ENCODE results near the gene TROAP. TPM values are rescaled to one million over a fixed set of nuclear protein-coding genes. Genes with fewer than 3 reads are reported as not detected.
A peak's percentile ranks its signal among the peaks of the same experiment; 100 is the strongest.

TROAP gene
- polyA plus RNA-seq, 2 donors, result 14.0 to 23.6 TPM

GRCh38 chr12:49340095-49340870 is 17.2 kb downstream of the TROAP start:
- no peaks in the 10 kb centered on the region for H3K36me3 ChIP-seq (ENCODE audit: control insufficient read depth in 2 of 2, insufficient read depth in 2 of 2, low read length in 1 of 2)
- no peak overlapping the region for H3K27ac ChIP-seq (ENCODE audit: low read depth in 2 of 2, low read length in 1 of 2)
- peaks cover 4 to 14% of the 10 kb centered on the region in 2 donors for H3K4me1 ChIP-seq (ENCODE audit: control insufficient read depth in 2 of 2, insufficient read depth in 2 of 2, low read length in 1 of 2)
- no peaks in the 10 kb centered on the region for H3K9me3 ChIP-seq (ENCODE audit: control insufficient read depth in 2 of 2, insufficient read depth in 1 of 2, low read depth in 1 of 2, low read length in 1 of 2)
- no peak overlapping the region for H3K4me3 ChIP-seq (ENCODE audit: low read depth in 1 of 2, low read length in 2 of 2)
- peaks cover 0 to 19% of the 10 kb centered on the region in 2 donors for H3K27me3 ChIP-seq (ENCODE audit: control insufficient read depth in 1 of 2, insufficient read depth in 2 of 2, low read length in 2 of 2)
- 64 to 70% methylated on average over 6 of the region's 6 CpGs for WGBS, 2 donors

- 56 to 61% methylated on average over 14 of the region's 14 CpGs for WGBS, 2 donors
- Histone ChIP-seq H3K4me3 (ENCODE audit: low read depth in 1 of 2, low read length in 2 of 2) (no peak overlapping the region), H3K4me1 (ENCODE audit: control insufficient read depth in 2 of 2, insufficient read depth in 2 of 2, low read length in 1 of 2) (peaks cover 8 to 21% of the 10 kb centered on the region in 2 donors), H3K27ac (ENCODE audit: low read depth in 2 of 2, low read length in 1 of 2) (no peak overlapping the region), H3K27me3 (ENCODE audit: control insufficient read depth in 1 of 2, insufficient read depth in 2 of 2, low read length in 2 of 2) (peaks cover 0 to 21% of the 10 kb centered on the region in 2 donors), H3K36me3 (ENCODE audit: control insufficient read depth in 2 of 2, insufficient read depth in 2 of 2, low read length in 1 of 2) (no peaks in the 10 kb centered on the region), H3K9me3 (ENCODE audit: control insufficient read depth in 2 of 2, insufficient read depth in 1 of 2, low read depth in 1 of 2, low read length in 1 of 2) (no peaks in the 10 kb centered on the region)
Observed at GRCh38 chr12:49340971-49341776, 18.1 kb downstream of the TROAP start.

- H3K4me3 ChIP-seq (ENCODE audit: low read depth in 1 of 2, low read length in 2 of 2), result no peak overlapping the region
- no peaks in the 10 kb centered on the region for H3K9me3 ChIP-seq (ENCODE audit: control insufficient read depth in 2 of 2, insufficient read depth in 1 of 2, low read depth in 1 of 2, low read length in 1 of 2)
- no peaks in the 10 kb centered on the region for H3K36me3 ChIP-seq (ENCODE audit: control insufficient read depth in 2 of 2, insufficient read depth in 2 of 2, low read length in 1 of 2)
- H3K4me1 ChIP-seq (ENCODE audit: control insufficient read depth in 2 of 2, insufficient read depth in 2 of 2, low read length in 1 of 2), result peaks cover 8 to 21% of the 10 kb centered on the region in 2 donors
- WGBS, 2 donors, result 39 to 44% methylated on average over 19 to 21 of the region's 21 CpGs
- no peak overlapping the region for H3K27ac ChIP-seq (ENCODE audit: low read depth in 2 of 2, low read length in 1 of 2)
- H3K27me3 ChIP-seq (ENCODE audit: control insufficient read depth in 1 of 2, insufficient read depth in 2 of 2, low read length in 2 of 2), result peaks cover 0 to 20% of the 10 kb centered on the region in 2 donors
Observed at GRCh38 chr12:49341777-49342065, 18.7 kb downstream of the TROAP start.

- Histone ChIP-seq H3K27me3 (ENCODE audit: control insufficient read depth in 1 of 2, insufficient read depth in 2 of 2, low read length in 2 of 2) (peaks cover 0 to 20% of the 10 kb centered on the region in 2 donors), H3K36me3 (ENCODE audit: control insufficient read depth in 2 of 2, insufficient read depth in 2 of 2, low read length in 1 of 2) (no peaks in the 10 kb centered on the region), H3K27ac (ENCODE audit: low read depth in 2 of 2, low read length in 1 of 2) (no peak overlapping the region), H3K9me3 (ENCODE audit: control insufficient read depth in 2 of 2, insufficient read depth in 1 of 2, low read depth in 1 of 2, low read length in 1 of 2) (no peaks in the 10 kb centered on the region), H3K4me3 (ENCODE audit: low read depth in 1 of 2, low read length in 2 of 2) (peak overlapping the region; percentile 32 to 44), H3K4me1 (ENCODE audit: control insufficient read depth in 2 of 2, insufficient read depth in 2 of 2, low read length in 1 of 2) (peaks cover 11 to 26% of the 10 kb centered on the region in 2 donors)
- 1 to 4% methylated on average over 56 to 58 of the region's 58 CpGs for WGBS, 2 donors
Observed at GRCh38 chr12:49342066-49342913, 19.2 kb downstream of the TROAP start.

GRCh38 chr12:49342914-49343731 is 20.1 kb downstream of the TROAP start:
- peaks cover 0 to 20% of the 10 kb centered on the region in 2 donors for H3K27me3 ChIP-seq (ENCODE audit: control insufficient read depth in 1 of 2, insufficient read depth in 2 of 2, low read length in 2 of 2)

GRCh38 chr12:49344486-49345050 is 21.5 kb downstream of the TROAP start:
- Histone ChIP-seq H3K9me3 (ENCODE audit: control insufficient read depth in 2 of 2, insufficient read depth in 1 of 2, low read depth in 1 of 2, low read length in 1 of 2) (no peaks in the 10 kb centered on the region), H3K36me3 (ENCODE audit: control insufficient read depth in 2 of 2, insufficient read depth in 2 of 2, low read length in 1 of 2) (no peaks in the 10 kb centered on the region), H3K4me3 (ENCODE audit: low read depth in 1 of 2, low read length in 2 of 2) (no peak overlapping the region), H3K27me3 (ENCODE audit: control insufficient read depth in 1 of 2, insufficient read depth in 2 of 2, low read length in 2 of 2) (peaks cover 0 to 20% of the 10 kb centered on the region in 2 donors), H3K27ac (ENCODE audit: low read depth in 2 of 2, low read length in 1 of 2) (no peak overlapping the region), H3K4me1 (ENCODE audit: control insufficient read depth in 2 of 2, insufficient read depth in 2 of 2, low read length in 1 of 2) (peaks cover 12 to 33% of the 10 kb centered on the region in 2 donors)
- 14 to 18% methylated on average over 15 of the region's 15 CpGs for WGBS, 2 donors

More at GRCh38 chr12:49342914-49343731, 20.1 kb downstream of the TROAP start:
- H3K4me3 ChIP-seq (ENCODE audit: low read depth in 1 of 2, low read length in 2 of 2), result peak overlapping the region in 1 of 2 donors; percentile 32
- H3K36me3 ChIP-seq (ENCODE audit: control insufficient read depth in 2 of 2, insufficient read depth in 2 of 2, low read length in 1 of 2), result no peaks in the 10 kb centered on the region
- no peaks in the 10 kb centered on the region for H3K9me3 ChIP-seq (ENCODE audit: control insufficient read depth in 2 of 2, insufficient read depth in 1 of 2, low read depth in 1 of 2, low read length in 1 of 2)
- WGBS, 2 donors, result 3 to 4% methylated on average over 33 of the region's 33 CpGs
- no peak overlapping the region for H3K27ac ChIP-seq (ENCODE audit: low read depth in 2 of 2, low read length in 1 of 2)
- peaks cover 12 to 33% of the 10 kb centered on the region in 2 donors for H3K4me1 ChIP-seq (ENCODE audit: control insufficient read depth in 2 of 2, insufficient read depth in 2 of 2, low read length in 1 of 2)

- H3K4me1 ChIP-seq (ENCODE audit: control insufficient read depth in 2 of 2, insufficient read depth in 2 of 2, low read length in 1 of 2), result peaks cover 12 to 33% of the 10 kb centered on the region in 2 donors
- 1% methylated on average over 70 of the region's 70 CpGs for WGBS, 2 donors
- H3K27me3 ChIP-seq (ENCODE audit: control insufficient read depth in 1 of 2, insufficient read depth in 2 of 2, low read length in 2 of 2), result peaks cover 0 to 20% of the 10 kb centered on the region in 2 donors
- peak overlapping the region in 1 of 2 donors; percentile 37 for H3K4me3 ChIP-seq (ENCODE audit: low read depth in 1 of 2, low read length in 2 of 2)
- no peaks in the 10 kb centered on the region for H3K36me3 ChIP-seq (ENCODE audit: control insufficient read depth in 2 of 2, insufficient read depth in 2 of 2, low read length in 1 of 2)
- no peaks in the 10 kb centered on the region for H3K9me3 ChIP-seq (ENCODE audit: control insufficient read depth in 2 of 2, insufficient read depth in 1 of 2, low read depth in 1 of 2, low read length in 1 of 2)
- H3K27ac ChIP-seq (ENCODE audit: low read depth in 2 of 2, low read length in 1 of 2), result no peak overlapping the region
Observed at GRCh38 chr12:49345051-49345824, 22.2 kb downstream of the TROAP start.
